Posterior vena cava (tissue), 2 donors: ENCODE measurements around the gene CDH23. TPM values are rescaled to one million over a fixed set of nuclear protein-coding genes. Genes with fewer than 3 reads are reported as not detected.

Experiments used
- DNase-seq: peaks from one replicate; pipeline ENCODE4 v3.0.0-alpha.2; 2020; ENCODE audit warnings: low spot score
- intact Hi-C, 2 donors: fragments of 100-400 bp; cut with DNase I; formaldehyde crosslinking; loops; one replicate each; pipeline versions ENCODE4 v1.14.1 to v1.14.2; 2022 to 2023
- total RNA-seq, 2 donors: library from RNA; stranded (reverse); fragmentation: NEBNext Ultra II Directional; extraction: Animal tissue kit (Norgen Biotek cat#: 25700); gene quantifications; one replicate each; pipeline ENCODE4 v1.2.1, GENCODE V29; 2021
- donor health status: DM: yes; HTN: yes; CAD: no.
- donor health status: DM: yes; HTN: yes; CAD: no.

CDH23 gene
- total RNA-seq, 2 donors from 2014 or later, result 24.5 to 43.0 TPM

DNA sequence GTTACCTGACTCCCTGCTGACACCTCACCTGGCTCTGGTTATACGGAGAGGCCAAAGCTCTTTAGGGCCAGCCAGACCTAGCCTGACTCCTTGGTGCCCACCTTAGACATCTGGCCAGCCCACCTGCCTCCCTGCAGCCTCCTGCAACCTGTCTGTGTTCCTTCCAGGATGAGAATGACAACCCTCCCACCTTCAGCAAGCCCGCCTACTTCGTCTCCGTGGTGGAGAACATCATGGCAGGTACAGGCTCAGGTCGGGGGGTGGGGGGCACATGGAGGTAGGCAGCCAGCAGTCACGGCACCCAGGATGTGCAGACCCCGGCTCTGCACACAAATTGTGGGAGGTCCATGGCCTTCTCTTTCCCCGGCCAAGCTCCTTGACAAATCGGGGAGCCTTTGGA, 290.8 kb downstream of the CDH23 start:
- intact Hi-C loops, result loop anchor here in 1 of 2 donors (10.0 kb wide), 1 partner anchor 1297 kb away; no protein-coding TSS in a partner anchor

DNA sequence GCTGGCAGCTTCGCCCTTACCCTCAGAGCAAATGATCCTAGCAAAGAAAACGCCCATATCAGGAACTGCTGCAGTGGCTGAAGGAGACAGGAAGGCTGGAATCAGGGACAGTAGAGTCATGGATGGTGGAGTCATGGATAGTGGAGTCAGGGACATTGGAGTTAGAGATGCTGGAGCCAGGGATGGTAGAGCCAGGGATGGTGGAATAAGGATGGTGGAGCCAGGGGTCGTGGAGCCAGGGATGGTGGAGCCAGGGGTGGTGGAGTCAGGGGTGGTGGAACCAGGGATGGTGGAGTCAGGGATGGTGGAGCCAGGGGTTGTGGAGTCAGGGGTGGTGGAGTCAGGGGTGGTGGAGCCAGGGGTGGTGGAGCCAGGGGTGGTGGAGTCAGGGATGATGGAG, 291.5 kb downstream of the CDH23 start:
- intact Hi-C loops, result loop anchor here in 1 of 2 donors (10.0 kb wide), 1 partner anchor 1297 kb away; no protein-coding TSS in a partner anchor
- DNase-seq, result no peak

More for the DNA sequence above, 290.8 kb downstream of the CDH23 start:
- DNase-seq, result no peak

DNA sequence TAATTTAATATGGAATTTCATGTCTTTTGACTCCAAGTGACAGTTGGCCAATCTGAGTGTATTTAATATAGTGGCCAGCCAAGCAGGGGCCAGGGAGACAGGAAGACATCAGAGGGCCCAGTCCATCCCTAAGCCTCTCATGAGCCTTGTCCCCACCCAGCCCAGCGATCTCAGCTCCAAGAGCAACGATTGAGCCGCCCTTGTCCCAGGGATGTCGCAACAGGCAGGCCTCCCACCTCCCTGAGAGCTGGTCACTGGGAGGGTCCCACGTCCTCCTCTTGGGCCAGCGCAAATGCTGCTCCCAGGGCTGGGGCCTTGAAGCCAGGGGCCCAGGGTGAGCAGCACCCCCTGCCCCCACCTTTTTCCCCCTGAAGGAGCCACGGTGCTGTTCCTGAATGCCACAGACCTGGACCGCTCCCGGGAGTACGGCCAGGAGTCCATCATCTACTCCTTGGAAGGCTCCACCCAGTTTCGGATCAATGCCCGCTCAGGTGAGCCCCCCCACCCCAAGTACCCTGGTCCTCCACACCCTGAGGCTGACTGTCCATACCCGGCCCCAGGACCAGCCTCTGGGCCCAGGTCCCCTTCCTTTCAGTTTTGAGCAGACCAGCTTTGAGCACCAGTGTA, 293.5 kb downstream of the CDH23 start:
- intact Hi-C loops, result no loop called here
- DNase-seq, result no peak

DNA sequence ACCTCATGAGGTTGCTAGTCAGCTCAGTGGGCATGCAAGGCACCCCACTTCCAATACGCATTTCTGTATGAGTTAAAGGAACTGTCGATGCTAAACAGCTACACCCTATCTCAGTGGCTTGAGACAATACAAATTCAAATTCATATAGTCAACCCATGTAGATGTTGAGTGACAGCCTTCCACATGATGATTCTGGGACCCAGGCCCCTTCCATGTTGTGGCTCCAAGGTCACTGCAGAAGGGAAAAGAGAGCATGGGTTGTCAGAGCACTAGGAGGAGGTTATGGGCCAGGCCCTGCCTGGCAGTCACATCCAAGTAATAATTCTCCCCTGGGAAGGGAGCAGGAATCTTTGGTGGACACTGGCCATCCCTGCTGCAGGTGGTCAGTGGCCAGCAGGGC, 294.7 kb downstream of the CDH23 start:
- intact Hi-C loops, result no loop called here
- DNase-seq, result no peak

DNA sequence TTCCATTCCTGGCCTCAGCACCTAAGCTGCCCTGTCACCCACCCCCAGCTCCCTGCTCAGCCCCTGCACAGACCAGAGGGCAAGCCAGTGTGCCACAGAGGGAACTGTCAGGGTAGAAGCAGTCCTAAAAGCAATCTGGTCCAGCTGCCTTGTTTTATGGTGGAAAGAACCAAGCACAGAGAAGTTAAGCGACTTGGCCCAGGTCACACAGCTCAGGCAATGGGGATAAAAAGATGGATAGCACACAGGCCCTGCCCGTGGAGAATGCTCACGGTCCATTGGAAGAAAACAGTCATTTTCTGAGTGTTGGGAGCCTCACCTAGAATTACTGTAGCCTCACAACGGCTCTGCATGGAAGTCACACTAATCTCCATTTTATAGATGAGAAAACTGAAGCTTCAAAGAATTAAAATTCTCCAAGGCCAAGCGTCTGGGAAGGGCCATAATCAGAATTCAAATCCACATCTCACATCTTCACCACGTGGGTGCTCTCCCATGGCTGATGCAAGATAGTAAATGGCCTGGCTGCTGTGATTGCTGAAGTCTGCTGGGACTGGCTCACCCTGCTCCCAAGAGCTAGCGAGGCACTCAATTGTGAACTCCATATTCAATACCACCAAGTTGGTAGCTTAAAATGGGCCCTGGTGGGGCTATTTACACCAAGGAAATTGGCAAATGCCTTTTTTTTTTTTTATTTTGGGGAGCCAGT, 296.0 kb downstream of the CDH23 start:
- intact Hi-C loops, result no loop called here

DNA sequence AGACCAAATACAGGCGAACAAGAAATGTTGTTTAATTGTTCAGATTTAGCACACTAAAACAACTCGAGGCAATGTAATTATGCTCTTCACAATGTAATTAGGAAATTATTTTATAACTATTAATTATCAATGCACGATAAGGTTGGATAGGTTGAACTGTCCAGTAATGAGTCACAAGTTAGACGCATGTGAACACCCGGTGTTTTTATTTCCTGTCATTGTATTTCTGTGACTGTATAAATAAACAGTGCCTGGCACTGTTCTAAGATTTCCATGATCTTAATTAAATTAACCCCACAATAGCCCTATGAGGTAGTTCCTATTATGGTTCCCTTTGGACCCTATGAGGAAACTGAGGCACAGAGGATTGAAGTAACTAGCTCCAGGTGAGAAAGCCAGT, 296.7 kb downstream of the CDH23 start:
- no peak for DNase-seq
- intact Hi-C loops, result no loop called here

More for the DNA sequence above, 296.0 kb downstream of the CDH23 start:
- DNase-seq, result no peak

DNA sequence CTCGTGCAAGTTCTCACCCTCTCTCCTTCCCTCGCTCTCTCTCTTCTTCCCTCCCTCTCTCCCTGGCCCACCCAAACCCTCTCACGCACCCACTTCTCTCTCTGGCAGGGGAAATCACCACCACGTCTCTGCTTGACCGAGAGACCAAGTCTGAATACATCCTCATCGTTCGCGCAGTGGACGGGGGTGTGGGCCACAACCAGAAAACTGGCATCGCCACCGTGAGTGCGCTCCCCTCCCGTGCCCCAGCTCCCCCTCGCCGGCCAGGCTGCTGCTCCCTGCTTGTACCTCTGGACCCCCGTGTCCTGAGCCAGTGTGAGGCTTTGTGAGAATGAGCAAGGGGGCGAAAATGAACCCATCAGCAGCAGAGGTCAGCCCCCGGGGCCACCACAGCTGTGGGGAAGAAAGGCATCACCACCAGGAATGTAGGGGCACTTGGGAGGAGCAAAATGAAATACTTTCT, 297.4 kb downstream of the CDH23 start:
- intact Hi-C loops, result no loop called here
- DNase-seq, result no peak

DNA sequence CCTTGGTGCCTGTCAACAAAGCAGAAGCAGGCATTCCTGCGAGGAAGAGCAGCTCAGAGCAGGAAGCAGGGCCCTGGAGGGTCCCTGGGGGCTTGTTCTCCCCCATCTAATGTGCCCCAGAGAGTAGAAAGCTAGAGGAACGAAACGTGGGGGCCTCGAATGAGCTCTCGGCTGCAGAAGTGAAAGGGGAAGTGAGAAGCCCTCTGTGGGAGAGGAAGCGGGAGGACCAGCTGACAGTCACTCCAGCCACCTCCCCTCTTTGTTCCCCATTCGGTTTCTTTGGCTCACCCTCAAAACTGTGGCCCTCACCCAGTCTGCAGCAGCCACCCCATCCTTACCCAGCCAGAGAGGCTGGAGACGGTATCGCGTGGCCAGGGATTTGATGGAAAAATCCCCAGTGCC, 297.8 kb downstream of the CDH23 start:
- intact Hi-C loops, result no loop called here
- DNase-seq, result no peak

DNA sequence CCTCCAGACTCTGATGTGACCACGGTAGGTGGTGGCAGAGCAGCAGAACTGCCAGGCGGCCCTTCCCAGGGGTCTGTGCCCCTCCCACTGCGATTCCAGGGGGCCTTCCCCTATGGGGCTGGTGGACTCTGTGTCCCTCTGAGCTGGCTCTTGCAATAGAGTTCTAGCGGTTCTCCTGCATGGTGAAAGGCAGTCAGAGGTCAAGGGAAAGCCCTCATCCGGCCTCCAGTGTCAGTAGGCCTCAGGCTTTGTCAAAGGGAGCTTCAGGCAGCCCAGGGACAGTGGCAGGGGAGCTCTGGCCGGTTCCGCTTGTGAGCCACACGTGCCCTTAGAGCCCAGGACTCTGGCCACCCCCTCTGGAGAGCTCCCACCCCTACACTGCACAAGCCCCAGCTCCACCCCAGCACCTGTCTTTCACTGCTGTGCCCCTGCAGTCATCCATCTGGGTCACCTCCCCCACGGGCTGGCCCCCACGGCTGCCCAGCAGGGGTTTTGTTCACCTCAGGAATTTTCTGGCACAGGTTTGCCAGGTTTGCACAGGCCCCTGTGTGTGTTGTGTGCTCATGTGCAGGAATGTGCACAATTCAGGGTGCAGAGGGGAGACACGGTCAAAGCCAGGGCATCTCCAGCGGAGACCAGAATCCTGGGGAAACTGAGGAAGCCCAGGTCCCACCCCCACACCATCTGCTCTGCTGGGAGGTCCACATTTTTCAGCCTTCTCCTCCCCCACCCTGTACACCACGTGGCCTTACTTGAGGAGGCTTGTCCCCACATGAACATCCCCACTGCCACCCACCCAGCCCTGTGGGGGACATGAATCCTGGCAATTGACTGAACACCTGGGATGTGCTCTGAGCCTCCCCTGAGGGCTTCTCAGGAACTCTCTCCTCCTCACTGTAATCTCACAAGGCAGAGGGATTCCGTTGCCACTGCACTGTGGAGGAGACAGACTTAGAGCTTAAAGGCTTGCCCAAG, 299.1 kb downstream of the CDH23 start:
- intact Hi-C loops, result no loop called here
- no peak for DNase-seq

DNA sequence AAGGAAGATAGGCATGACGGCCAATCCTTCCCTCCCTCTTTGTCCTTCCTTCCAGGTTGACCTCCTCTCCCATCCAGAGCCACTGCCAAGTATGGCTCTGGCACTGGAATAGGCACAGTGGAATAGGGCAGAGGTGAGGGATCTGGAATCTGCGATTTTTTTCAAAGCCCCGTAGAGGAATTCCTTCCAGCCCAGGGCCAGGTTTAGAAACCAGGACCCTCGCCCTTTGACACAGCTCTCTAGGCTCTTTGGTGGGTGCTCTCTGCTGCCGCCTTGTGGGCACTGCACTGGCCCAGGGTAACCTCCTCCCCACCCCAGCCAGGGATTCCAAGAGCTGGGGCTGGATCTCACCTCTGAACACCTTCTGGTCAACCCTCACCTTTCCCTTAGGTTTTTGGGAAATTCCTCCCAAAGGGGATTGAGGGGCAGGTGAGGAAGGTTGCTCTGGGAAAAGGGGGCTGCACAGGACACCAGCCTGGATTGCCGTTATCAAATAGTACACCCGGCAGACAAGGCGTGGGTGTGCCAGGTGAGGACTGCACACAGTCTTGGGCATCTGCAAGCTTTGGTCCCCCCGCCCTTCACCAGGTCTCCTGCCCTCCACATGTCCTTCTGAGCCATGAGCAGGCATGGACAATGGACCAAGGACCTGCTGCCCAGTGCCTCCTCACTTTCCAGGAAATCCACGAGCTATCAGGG, 300.1 kb downstream of the CDH23 start:
- intact Hi-C loops, result no loop called here
- DNase-seq, result no peak

DNA sequence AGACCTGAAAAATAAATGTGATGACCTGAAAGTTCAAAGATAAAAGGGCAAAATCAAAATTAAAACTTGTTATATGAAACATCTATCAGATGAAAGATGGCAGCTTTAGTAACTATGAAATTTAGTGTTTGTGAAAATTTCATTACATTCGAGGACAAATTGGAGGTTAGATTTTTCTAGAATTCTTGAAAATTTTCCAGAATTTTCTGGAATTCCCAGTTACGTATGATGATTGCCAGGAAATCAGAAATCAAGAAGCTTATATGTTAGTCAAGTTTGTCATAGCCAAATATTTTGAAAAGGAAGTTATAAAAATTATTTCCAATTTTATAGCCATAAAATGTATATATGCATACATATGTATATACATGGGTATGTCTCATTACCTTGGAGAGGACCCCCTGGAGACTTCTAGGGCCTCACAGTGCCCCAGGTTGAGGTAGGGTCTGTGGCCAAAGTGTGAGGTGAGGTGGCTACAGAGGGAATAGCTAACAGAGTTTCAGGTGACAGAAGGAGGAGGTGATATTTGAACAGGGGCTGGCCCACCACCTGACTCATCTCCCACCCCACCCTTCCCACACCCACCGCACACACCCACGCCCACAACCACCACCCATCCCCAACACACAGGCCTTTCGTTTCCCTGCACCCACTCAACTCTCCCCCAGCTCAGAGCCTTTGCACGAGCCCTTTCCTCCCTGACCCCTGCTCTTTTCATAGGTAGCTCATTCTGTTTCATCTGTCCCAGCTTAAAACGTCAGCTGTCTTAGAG, 301.4 kb downstream of the CDH23 start:
- intact Hi-C loops, result no loop called here
- DNase-seq, result no peak

DNA sequence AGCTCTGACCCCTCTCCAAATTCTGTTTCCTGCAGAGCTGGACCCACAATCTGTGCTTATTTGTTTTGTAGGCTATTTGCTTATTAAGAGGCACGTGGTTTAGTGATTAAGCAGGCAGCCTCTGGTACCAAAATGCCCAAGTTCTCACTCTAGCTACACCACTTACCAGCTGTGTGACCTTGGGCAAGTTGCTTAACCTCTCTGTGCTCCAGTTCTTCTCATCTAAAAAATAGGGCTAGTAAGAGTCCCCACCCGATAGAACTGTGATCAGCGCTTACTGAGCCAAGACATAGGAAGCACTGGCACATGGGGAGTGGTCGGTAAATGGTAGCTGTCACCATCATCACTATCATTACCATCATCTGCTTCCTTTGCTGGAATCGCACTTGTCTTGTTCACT, 302.0 kb downstream of the CDH23 start:
- intact Hi-C loops, result no loop called here
- no peak for DNase-seq

DNA sequence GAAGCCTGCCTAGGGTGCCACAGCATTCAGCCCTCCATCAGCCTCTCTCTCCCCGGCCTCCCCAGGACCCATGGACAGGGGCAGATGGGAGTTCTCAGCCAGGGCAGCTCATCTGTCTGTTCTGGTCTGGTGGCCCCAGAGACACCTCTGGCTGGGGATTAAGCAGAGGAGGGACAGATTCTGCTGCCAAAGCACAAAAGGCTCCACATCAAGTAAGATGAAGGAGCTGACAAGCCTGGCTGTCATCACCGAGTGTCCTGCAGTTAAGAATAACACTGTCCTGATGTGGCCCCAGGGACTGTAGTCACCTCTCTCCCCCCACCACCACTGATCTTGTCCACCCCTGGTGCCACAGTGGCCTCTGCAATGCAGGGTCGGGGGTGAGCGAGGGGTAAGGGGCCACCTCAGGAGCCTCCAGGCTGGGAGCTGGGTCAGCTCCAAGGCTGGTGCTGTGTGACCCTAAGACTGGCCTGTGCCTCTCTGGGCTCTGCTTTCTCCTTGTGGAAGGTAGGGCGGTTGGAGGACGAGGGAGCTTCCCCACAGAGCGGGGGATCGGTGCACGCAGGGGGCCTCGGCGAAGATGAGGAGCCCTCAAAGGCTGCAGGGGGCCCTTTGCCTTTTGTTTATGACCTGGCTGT, 304.1 kb downstream of the CDH23 start:
- intact Hi-C loops, result loop anchor here (5.0 to 10.0 kb wide), 2 partner anchors 384 to 386 kb away; partner anchors contain the start of gene SLC29A3 (in 2 of the 2)
- DNase-seq, result no peak

DNA sequence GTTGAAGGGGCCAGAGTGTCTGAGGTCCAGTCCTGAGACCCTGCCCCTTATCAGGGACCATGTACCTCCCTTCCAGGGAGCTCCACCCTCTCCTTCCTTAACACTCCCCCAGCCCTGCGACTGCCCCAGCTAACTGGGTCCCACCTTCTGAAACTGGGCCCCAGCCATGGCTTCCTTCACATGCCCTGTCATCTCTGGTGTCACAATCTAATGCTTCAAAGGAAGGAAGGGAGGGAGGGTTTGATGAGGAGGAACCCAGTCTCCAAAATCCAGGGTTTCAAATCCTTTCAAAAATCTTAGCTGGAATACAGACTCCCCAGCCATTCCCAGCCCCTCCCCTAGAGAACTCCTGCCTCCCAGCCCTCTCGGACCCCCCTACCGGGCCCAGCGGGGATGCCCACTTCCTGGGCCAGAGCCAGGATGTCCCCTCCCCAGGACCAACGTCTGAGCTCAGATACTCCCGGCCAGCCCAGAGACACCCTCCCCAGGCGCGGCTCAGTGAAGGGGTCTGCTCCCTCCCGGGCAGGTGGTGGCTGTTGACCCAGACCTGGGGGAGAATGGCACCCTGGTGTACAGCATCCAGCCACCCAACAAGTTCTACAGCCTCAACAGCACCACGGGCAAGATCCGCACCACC, 304.9 kb downstream of the CDH23 start:
- DNase-seq, result no peak
- intact Hi-C loops, result loop anchor here (5.0 to 10.0 kb wide), 2 partner anchors 384 to 387 kb away; partner anchors contain the start of gene SLC29A3 (in 2 of the 2)

DNA sequence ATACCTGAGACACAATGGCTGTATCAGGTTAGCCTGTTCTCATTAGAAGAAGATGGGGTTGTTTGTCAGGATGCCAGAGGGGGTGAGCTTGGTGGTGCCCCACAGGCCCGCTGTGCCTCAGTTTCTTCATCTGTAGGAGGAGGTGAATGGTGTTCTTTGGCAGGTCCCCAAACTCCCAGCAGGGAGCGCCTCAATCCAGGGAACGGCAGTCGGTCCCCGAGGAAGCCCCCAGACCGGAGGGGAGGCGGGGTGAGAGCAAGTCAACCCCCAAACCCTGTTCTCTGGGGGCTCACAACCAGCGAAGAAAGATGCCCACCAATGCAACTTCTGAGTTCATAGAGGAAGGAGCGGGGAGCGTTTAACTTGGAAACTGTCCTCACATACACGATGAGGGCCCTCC, 306.9 kb downstream of the CDH23 start:
- DNase-seq, result no peak
- intact Hi-C loops, result loop anchor here (5.0 to 10.0 kb wide), 2 partner anchors 386 to 389 kb away; partner anchors contain the start of gene SLC29A3 (in 2 of the 2)

DNA sequence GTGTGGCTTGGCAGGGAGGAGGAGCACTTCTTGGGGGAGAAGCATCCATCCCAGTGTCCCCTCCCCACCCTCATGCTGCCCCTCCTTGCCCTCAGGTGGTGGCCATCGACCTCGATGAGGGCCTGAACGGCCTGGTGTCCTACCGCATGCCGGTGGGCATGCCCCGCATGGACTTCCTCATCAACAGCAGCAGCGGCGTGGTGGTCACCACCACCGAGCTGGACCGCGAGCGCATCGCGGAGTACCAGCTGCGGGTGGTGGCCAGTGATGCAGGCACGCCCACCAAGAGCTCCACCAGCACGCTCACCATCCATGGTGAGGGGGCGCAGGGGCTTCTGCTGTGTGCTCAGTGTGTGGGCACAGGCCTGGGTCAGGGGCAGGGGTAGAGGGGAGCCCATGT, 308.1 kb downstream of the CDH23 start:
- intact Hi-C loops, result loop anchor here (5.0 to 10.0 kb wide), 3 partner anchors 308 to 390 kb away; partner anchors contain the start of genes SLC29A3 (in 2 of the 2) and CDH23 (in 1 of the 2)
- no peak for DNase-seq

DNA sequence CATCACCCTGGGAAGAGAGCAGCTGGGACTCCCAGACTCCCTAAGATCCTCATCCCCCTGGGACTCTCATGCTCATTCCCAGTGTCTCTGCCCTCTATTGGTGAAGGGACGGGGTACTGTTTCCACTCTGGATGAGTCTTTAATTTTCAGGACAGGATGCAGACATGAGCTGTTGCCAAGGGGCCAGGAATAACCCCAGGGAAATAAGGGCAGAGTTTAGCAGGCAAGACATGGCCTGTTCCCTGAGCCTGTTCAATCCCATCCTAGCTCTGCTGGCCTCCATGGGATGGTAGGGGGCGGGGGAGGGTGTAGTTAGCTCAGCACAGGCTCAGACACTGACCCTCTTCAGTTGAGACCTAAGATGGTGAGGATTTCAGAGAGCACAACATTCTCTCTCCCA, 308.9 kb downstream of the CDH23 start:
- intact Hi-C loops, result loop anchor here (5.0 to 10.0 kb wide), 2 partner anchors 308 to 391 kb away; partner anchors contain the start of genes CDH23 (in 1 of the 2) and SLC29A3 (in 1 of the 2)

More for the DNA sequence above, 308.9 kb downstream of the CDH23 start:
- DNase-seq, result no peak
